Stimulated activated CD8-positive, alpha-beta memory T cell treated with anti-CD3 and anti-CD28 coated beads, Interleukin-4, amount 100 ng/mL, for 1 hour (primary cell): ENCODE data around the gene CNPY2.
"Not testable (repeated sequence)": the region's sequence is repeated elsewhere in the genome, so short reads cannot be mapped to it uniquely, and the experiment has no call there.

Experiments
- DNase-seq, 2 donors: peaks; one replicate each; pipeline ENCODE4 v3.0.0-alpha.2; 2020; ENCODE audit warnings: low read depth in 2 of 2, low spot score in 1 of 2

The CNPY2 gene

DNA sequence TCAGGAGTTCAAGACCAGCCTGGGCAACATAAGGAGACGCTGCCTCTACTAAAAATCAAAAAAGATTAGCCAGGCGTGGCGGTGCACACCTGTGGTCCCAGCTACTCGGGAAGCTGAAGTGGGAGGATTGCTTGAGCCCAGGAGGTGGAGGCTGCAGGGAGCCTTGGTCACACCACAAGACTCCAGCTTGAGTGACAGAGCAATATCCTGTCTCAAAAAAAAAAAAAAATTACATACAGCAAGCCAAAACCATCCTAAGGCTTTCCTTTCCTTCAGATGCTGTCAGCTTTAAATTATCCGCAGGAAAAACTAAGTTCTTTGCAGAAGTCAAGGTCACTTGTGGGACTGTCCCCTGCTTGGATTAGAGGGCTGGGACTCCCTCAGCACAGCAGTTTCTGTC lies 17.0 kb downstream of the CNPY2 start:
- no peak for DNase-seq

DNA sequence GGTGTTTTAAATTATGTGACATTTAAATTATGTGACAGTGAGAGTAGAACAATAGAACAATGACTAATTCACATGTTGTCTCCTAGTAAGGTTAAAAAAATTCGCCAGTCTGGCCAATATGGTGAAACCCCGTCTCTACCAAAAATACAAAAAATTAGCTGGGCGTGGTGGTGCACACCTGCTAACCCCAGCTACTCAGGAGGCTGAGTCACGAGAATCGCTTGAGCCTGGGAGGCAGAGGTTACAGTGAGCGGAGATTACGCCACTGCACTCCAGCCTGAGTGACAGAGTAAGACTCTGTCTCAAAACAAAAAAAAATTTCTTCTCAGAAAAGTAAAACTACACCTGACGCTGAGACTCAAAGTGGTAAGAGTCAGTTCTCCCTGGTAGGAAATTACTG lies 18.4 kb downstream of the CNPY2 start:
- DNase-seq: no peak

GRCh38 chr12:56296295-56296694 lies 19.5 kb downstream of the CNPY2 start:
- no peak for DNase-seq

GRCh38 chr12:56293795-56294194 lies 22.0 kb downstream of the CNPY2 start:
- no peak for DNase-seq

- no peak for DNase-seq
These were observed 26.9 kb downstream of the CNPY2 start for GRCh38 chr12:56288705-56289387.

DNA sequence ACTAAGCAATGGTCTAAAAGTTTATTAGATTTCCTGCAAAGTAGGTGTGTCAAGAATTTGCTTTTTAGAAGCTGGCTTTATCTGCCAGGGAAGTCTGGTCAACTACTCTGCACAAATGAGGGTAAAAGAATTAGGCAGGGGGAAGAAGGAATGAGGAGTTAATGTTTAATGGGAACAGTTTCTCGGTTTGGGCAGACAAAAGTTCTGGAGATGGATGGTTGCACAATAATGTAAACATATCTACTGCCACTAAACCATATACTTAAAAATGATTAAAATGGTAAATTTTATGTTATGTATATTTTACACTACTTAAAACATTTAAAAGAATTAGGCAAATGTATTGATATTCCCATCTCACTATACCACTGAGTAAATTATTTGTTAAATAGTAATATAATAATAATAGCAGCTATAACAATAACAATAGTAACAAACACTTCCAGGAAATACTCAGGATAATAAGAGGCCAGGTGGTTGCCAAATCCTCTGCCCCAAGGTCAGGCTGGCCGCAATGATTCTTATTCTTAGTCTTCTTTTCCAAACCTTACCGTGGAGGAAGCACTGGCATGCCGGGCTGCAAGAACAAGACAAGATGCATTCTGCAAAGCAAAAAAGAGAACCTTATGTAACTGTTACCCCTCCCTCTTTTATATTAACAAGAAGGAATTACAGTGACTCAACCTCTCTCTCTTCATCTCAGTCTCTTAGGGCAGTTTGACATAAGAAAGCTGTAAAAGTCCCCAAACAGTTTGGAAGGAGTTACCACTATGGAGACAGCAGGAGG lies 29.6 kb downstream of the CNPY2 start:
- no peak for DNase-seq

DNA sequence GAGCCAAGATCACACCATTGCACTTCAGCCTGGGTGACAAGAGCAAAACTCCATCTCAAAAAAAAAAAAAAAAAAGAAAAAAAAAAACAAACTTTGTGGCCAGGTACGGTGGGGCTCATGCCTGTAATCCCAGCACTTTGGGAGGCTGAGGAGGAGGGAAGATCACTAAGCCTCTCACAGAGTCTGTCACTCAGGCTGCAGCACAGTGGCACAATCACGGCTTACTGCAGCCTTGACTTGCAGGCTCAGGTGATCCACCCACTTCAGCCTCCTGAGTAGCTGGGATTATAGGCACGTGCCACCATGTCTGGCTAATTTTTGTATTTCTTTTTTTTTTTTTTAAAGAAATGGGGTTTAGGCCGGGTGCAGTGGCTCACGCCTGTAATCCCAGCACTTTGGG lies 31.5 kb downstream of the CNPY2 start:
- not testable (repeated sequence) for DNase-seq

GRCh38 chr12:56282579-56282978 lies 33.2 kb downstream of the CNPY2 start:
- no peak for DNase-seq

GRCh38 chr12:56282030-56282429 lies 33.8 kb downstream of the CNPY2 start:
- no peak for DNase-seq

GRCh38 chr12:56280849-56281248 lies 34.9 kb downstream of the CNPY2 start:
- no peak for DNase-seq

DNA sequence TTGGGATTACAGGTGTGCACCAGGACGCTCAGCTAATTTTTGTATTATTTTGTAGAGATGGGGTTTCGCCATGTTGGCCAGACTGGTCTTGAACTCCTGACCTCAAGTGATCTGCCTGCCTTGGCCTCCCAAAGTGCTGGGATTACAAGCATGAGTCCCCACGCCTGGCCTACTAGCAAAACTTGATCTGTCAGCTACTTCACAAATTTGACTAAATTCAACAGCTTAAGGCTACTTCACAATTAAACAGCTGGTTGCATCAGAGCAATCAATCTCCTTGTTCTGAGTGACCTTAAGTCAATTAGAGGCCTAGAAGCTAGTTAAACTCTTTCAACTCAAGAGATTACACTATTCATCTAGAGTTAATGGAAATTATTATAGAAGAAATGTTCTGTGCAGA lies 36.9 kb downstream of the CNPY2 start:
- DNase-seq: no peak

DNA sequence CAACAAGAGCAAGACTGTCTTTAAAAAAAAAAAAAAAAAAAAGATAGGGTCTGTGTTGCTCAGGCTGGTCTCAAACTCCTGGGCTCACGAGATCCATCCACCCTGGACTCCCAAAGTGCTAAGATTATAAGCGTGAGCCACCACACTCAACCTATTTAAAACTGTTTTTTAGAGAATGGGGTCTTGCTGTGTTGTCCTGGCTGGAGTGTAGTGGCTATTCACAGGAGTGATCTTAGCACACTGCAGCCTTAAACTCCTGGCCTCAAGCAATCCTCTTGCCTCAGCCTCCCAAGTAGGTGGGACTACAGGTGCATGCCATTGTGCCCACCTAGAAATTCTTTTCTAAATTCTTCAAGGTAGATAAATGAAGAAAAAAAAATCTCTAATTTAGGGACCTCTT lies 41.5 kb downstream of the CNPY2 start:
- DNase-seq: no peak

GRCh38 chr12:56272468-56272867 lies 43.3 kb downstream of the CNPY2 start:
- DNase-seq: not testable (repeated sequence)

DNA sequence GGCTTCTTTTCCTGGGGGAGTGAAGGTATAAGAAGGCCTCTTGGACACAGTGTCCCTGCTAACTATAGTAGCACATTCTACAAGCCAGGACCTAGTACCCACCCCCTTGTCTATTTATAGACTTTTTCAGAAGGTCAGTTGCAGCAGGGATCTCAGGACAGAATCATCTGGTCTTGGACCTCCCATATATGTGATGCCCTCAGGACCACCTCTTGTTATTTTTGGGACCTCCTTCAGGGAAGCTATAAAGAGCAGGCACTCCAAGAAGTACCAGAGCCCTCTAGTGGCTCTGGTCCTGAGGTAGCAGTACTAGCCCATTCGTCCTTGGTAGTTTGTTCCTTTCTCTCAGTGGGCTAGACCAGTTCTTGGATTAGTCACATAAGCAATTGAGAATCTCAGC lies 44.8 kb downstream of the CNPY2 start:
- no peak for DNase-seq

GRCh38 chr12:56267443-56268071 lies 48.2 kb downstream of the CNPY2 start:
- DNase-seq: no peak

DNA sequence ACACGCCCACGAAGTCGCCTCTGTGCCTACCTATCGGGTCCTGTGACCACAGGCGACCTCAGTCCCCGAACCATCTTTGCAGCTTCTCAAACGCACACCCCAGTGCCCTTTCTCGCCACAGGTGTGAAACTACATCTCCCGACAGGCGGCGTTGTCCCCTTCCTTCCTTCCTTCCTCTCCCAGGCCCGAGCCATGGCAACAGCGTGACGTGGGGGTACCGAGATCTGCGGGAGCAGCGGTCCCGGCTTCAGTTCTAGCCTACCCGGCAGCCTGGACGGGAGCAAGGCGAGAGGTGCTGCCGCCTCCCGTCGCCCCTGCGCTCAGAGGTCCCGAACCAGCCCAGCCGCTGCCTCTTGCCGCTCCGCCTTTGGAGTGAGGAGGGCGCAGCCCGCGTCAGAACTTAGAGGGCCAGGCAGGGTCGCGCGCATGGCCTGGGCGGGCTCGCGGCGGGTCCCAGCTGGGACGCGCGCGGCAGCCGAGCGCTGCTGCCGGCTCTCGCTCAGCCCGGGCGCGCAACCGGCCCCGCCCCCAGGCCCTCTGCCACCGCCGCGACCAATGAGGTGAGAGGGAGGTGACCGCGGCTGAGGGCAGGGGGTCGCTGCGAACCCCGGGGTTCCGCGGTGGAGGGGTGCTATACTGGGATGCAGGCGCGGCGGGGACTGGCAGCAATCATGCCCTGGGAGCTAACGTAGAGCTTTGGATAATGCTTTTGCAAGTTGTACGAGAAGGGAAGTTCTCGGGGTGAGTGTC lies 48.9 kb downstream of the CNPY2 start, which contains the start of gene COQ10A:
Gene COQ10A (plus strand): TSS at position 250 of the 750 bp plus-strand sequence. CDS start 177 bp downstream, at position 427.
- peak; percentile 66 to 81 for DNase-seq

- DNase-seq: not testable (repeated sequence)
These were observed 49.6 kb downstream of the CNPY2 start for GRCh38 chr12:56266068-56266692.

GRCh38 chr12:56262955-56263354 lies 52.8 kb downstream of the CNPY2 start:
- DNase-seq: not testable (repeated sequence)

- DNase-seq: no peak
These were observed 54.1 kb downstream of the CNPY2 start for GRCh38 chr12:56261503-56262232.

DNA sequence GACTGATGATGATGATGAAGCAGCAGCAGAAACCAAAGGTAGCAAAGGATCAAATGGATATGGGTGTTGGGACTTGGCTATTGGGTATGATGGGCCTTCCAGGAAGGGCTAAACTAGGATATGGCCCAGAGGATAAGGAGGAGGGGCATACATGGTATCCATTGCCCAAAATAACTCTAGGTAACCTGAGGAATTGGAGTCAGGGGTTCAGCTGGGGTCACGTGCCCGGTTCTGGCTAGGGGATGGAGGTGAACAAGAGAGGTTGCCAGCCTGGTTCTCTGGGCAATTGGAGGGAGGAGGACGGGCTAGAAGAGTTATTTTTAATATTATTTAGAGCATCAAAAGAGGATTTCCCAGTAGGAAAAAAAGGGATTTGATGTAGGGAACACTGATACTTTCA lies 54.9 kb downstream of the CNPY2 start:
- DNase-seq: no peak
